ENCODE results near the gene TBCC. TPM values are rescaled to one million over a fixed set of nuclear protein-coding genes. Genes with fewer than 3 reads are reported as not detected.

TBCC gene
- total and polyA plus RNA-seq, 10 of the 15 experiments (the other 5 are each of a cell fraction or from before 2014, with no cell fraction given) = 2.5 to 41.9 (median 20.3) TPM

- no peak for TF ChIP-seq RELA (IDR thresholded peaks at IDR 0.05; ENCODE audit: borderline replicate concordance, partially characterized antibody)
- TF ChIP-seq POLR2A (IDR thresholded peaks at IDR 0.05; ENCODE audit: low read depth, low read length) = peak; percentile 90
- no peak; the same call in 1 of the 2 replicates for TF ChIP-seq RUNX3 (IDR thresholded peaks at IDR 0.05; ENCODE audit: low read length)
- TF ChIP-seq ETV6 (conservative IDR thresholded peaks at IDR 0.05 in 1 of 2, IDR thresholded peaks at IDR 0.05 in 1 of 2; ENCODE audit: borderline replicate concordance in 1 of 2, low read depth in 1 of 2) = peak in 1 of 2 experiments; percentile 10; a peak in 1 of 4 replicates
- TF ChIP-seq EGR1 (IDR thresholded peaks at IDR 0.05; ENCODE audit: borderline replicate concordance in 1 of 2, low read depth in 2 of 2, low read length in 2 of 2) = peak in 1 of 2 experiments; percentile 59; a peak in 1 of 3 replicates
- TF ChIP-seq CBFB (IDR thresholded peaks at IDR 0.05; ENCODE audit: low read depth) = no peak
- no peak for TF ChIP-seq PBX3 (IDR thresholded peaks at IDR 0.05; ENCODE audit: insufficient replicate concordance, low read depth, low read length)
- TF ChIP-seq IRF5 (IDR thresholded peaks at IDR 0.05; ENCODE audit: borderline replicate concordance) = no peak
- peak; percentile 23; the same call in 1 of the 2 replicates for TF ChIP-seq NR2F1 (conservative IDR thresholded peaks at IDR 0.05)
- TF ChIP-seq CUX1 (IDR thresholded peaks at IDR 0.05; ENCODE audit: insufficient replicate concordance, low read depth, low read length) = no peak
- TF ChIP-seq CREB1 (IDR thresholded peaks at IDR 0.05; ENCODE audit: low read depth) = peak; percentile 34; the same call in 1 of the 2 replicates
- peak; percentile 21; the same call in 1 of the 2 replicates for TF ChIP-seq SMARCA5 (IDR thresholded peaks at IDR 0.05)
- peak in 1 of 2 experiments; percentile 79; a peak in 2 of 4 replicates for TF ChIP-seq SRF (IDR thresholded peaks at IDR 0.05; ENCODE audit: low read depth in 2 of 2, low read length in 2 of 2)
- TF ChIP-seq RAD51 (IDR thresholded peaks at IDR 0.05) = no peak
- no peak for TF ChIP-seq WRNIP1 (IDR thresholded peaks at IDR 0.05; ENCODE audit: borderline replicate concordance, low read depth, low read length)
- TF ChIP-seq TARDBP (IDR thresholded peaks at IDR 0.05; ENCODE audit: borderline replicate concordance) = no peak
- no peak for TF ChIP-seq ZBTB4 (CRISPR knock-in tag; IDR thresholded peaks at IDR 0.05)
- TF ChIP-seq HDAC2 (IDR thresholded peaks at IDR 0.05) = no peak
Measured at GRCh38 chr6:42746463-42747391, 824 bp upstream of the TBCC start (continued).
